ENCODE data around the gene PDIA2. TPM values are rescaled to one million over a fixed set of nuclear protein-coding genes. Genes with fewer than 3 reads are reported as not detected.

PDIA2 gene
- total RNA-seq, result under 1 TPM in 2 of 4 donors, not detected in 2; 0.81 to 0.93 TPM

GRCh38 chr16:283033-283805, at the start of gene PDIA2:
TSS of gene PDIA2 (plus strand) at chr16:283164. CDS start at chr16:283170, 6 bp downstream.
- Histone ChIP-seq H3K27ac (no peak within 1 kb of the TSS), H3K9me3 (no peaks in the 10 kb centered on the region), H3K27me3 (peaks cover 40% of the 10 kb centered on the region), H3K4me1 (peaks cover 0 to 20% (median 6%) of the 10 kb centered on the region in 3 donors), H3K36me3 (peaks cover 0 to 20% of the 10 kb centered on the region in 2 donors), H3K4me3 (no peak within 1 kb of the TSS)
- TF ChIP-seq EP300 (IDR thresholded peaks at IDR 0.05) (no peak), POLR2AphosphoS5 (IDR thresholded peaks at IDR 0.05) (no peak), CTCF (IDR thresholded peaks at IDR 0.05) (no peak), POLR2A (IDR thresholded peaks at IDR 0.05) (no peak)
- no peak for ATAC-seq
- 60 to 87% methylated on average over 2 to 3 of the region's 25 CpGs for WGBS, 2 donors (ENCODE audit: low coverage in 1 of 2)

GRCh38 chr16:234468-235305, 48.3 kb upstream of the PDIA2 start, which contains the start of gene FAM234A:
TSS of gene FAM234A (plus strand) at chr16:234821. CDS start at chr16:254414, 19,593 bp downstream.
- H3K4me1 ChIP-seq, result peaks cover 0 to 30% (median 8%) of the 10 kb centered on the region in 3 donors
- 0% methylated on average over 12 to 31 of the region's 85 CpGs for WGBS, 2 donors (ENCODE audit: low coverage in 1 of 2)
- no peaks in the 10 kb centered on the region for H3K9me3 ChIP-seq
- peak within 1 kb of the TSS; percentile 91 to 100 (median 96) for H3K27ac ChIP-seq
- TF ChIP-seq EP300 (IDR thresholded peaks at IDR 0.05) (no peak), POLR2AphosphoS5 (IDR thresholded peaks at IDR 0.05) (peak; percentile 61), CTCF (IDR thresholded peaks at IDR 0.05) (peak in 3 of 4 experiments; percentile 42 to 63 (median 56)), POLR2A (IDR thresholded peaks at IDR 0.05) (peak; percentile 96 to 97)
- no peaks in the 10 kb centered on the region for H3K36me3 ChIP-seq
- peak; percentile 96 for ATAC-seq
- H3K27me3 ChIP-seq, result no peaks in the 10 kb centered on the region
- peak within 1 kb of the TSS; percentile 74 to 92 for H3K4me3 ChIP-seq

- ATAC-seq, result no peak
- WGBS, 2 donors (ENCODE audit: low coverage in 1 of 2), result 66 to 67% methylated on average over 3 of the region's 3 CpGs
- peak overlapping the region in 2 of 4 donors; percentile 32 to 60 for H3K27ac ChIP-seq
These were observed 43.1 kb upstream of the PDIA2 start for GRCh38 chr16:239948-240277.

GRCh38 chr16:240559-240958, 42.4 kb upstream of the PDIA2 start:
- peaks cover 0 to 54% (median 7%) of the 10 kb centered on the region in 3 donors for H3K4me1 ChIP-seq
- H3K27ac ChIP-seq, result peak overlapping the region in 2 of 4 donors; percentile 32 to 60
- H3K36me3 ChIP-seq, result no peaks in the 10 kb centered on the region
- no peaks in the 10 kb centered on the region for H3K9me3 ChIP-seq
- TF ChIP-seq POLR2AphosphoS5 (IDR thresholded peaks at IDR 0.05) (no peak), POLR2A (IDR thresholded peaks at IDR 0.05) (no peak), CTCF (IDR thresholded peaks at IDR 0.05) (no peak), EP300 (IDR thresholded peaks at IDR 0.05) (no peak)
- no peaks in the 10 kb centered on the region for H3K27me3 ChIP-seq
- 85 to 100% methylated on average over 1 to 6 of the region's 8 CpGs for WGBS, 2 donors (ENCODE audit: low coverage in 1 of 2)
- H3K4me3 ChIP-seq, result no peak overlapping the region
- ATAC-seq, result no peak

More at GRCh38 chr16:239948-240277, 43.1 kb upstream of the PDIA2 start:
- Histone ChIP-seq H3K4me3 (no peak overlapping the region), H3K9me3 (no peaks in the 10 kb centered on the region), H3K36me3 (no peaks in the 10 kb centered on the region), H3K4me1 (peaks cover 0 to 59% (median 8%) of the 10 kb centered on the region in 3 donors), H3K27me3 (no peaks in the 10 kb centered on the region)
- no peak for TF ChIP-seq POLR2AphosphoS5 (IDR thresholded peaks at IDR 0.05)

- TF ChIP-seq CTCF (IDR thresholded peaks at IDR 0.05), result no peak
- no peak for TF ChIP-seq POLR2AphosphoS5 (IDR thresholded peaks at IDR 0.05)
- no peak for TF ChIP-seq EP300 (IDR thresholded peaks at IDR 0.05)
- H3K36me3 ChIP-seq, result peaks cover 0 to 2% of the 10 kb centered on the region in 2 donors
- H3K27me3 ChIP-seq, result no peaks in the 10 kb centered on the region
- H3K4me3 ChIP-seq, result no peak overlapping the region
- H3K9me3 ChIP-seq, result no peaks in the 10 kb centered on the region
- 32 to 77% methylated on average over 7 to 10 of the region's 10 CpGs for WGBS, 2 donors (ENCODE audit: low coverage in 1 of 2)
- no peak for ATAC-seq
- H3K4me1 ChIP-seq, result peaks cover 0 to 42% (median 0%) of the 10 kb centered on the region in 3 donors
- peak overlapping the region in 3 of 4 donors; percentile 48 to 55 (median 53) for H3K27ac ChIP-seq
These were observed 40.7 kb upstream of the PDIA2 start for GRCh38 chr16:242281-242680.
